C1 segment of cervical spinal cord (tissue), 14 donors: ENCODE results near the gene FAR1.

Source experiments
- DNase-seq, 14 donors: peaks; one replicate each; lab custom pipeline; 2025; lab: John Stamatoyannopoulos, UW

Gene FAR1

DNA sequence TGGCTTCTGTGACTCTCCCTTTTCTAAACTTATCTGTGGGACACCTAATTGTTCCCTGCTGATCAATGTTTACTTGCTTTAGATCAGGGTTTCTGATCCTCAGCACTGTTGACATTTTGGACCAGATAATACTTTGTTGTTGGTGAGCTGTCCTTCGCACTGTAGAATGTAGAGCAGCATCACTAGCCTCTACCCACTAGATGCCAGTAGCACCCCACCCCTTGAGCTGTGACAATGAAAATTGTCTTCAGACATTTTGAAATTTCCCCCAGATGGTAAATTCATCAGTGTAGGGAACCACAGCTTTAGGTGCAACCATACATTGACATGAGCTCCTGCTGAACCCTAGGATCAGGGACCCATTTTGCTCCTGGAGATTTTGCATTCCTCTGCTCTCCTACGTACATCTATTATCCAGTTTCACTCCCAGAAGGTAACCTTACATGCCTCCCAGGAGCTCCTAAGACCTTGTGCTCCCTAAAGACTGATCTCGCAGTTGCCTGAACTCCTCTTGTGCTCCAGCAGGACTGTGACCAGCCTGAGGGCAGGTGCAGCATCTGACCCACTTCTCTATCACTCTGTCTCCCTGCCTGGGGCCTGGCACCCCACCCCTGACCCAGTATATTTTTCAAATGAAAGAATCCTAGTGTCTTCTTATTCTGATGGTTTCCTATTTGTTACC, 107.8 kb downstream of the FAR1 start:
- DNase-seq: no peak

DNA sequence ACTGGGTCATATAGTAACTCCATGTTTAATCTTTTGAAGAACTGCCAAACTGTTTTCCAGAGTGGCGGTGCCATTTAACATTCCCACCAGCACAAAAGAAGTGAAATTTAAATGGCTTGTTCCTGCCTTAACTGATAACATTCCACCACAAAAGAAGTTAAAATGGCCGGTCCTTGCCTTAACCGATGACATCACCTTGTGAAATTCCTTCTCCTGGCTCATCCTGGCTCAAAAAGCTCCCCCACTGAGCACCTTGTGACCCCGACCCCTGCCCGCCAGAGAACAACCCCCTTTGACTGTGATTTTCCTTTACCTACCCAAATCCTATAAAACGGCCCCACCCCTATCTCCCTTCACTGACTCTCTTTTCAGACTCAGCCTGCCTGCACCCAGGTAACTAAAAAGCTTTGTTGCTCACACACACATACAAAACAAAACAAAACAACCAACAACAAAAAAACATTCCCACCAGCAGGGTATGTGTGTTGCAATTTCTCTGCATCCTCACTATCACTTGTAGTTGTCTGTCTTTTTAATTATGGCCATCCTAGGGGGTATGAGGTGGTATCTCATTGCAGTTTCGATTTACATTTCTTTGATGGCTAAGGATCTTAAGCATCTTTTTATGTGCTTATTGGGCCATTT, 109.0 kb downstream of the FAR1 start:
- no peak for DNase-seq

DNA sequence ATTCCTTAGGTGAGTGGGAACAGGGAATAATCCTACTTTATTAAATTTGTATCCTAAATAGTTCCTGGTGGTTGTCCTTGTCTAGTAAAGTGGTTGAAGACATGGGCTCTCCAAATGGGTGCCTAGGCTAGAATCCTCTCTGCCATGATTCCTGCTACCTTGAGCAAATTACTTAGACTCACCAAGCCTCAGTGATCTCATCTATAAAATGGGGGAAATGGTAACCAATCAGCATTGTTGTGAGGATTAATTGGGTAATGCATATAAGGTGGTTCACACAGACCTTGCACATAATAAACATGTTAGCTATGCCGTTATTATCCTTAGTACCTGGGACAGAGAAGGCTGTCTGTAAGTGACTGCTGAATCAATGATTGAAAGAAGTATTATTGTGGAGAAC, 109.9 kb downstream of the FAR1 start:
- no peak for DNase-seq

DNA sequence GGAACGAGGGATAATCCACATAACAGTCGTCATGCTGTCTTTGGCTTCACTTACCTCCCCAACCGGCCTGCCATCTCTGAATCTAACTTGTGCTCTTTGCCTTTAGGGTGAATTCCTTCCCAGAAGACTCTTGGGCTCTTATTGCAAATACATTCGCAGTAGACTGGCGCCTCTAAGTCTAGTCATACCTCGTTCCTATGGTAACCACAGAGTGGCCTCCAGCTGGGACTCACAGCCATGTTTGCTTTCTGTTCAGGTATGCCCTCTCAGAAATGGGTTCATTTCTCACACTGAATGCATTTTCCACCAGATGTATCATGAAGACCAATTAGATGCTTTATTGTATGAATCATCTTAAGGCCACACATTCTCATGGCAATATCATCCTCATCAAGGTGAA, 112.7 kb downstream of the FAR1 start:
- DNase-seq: no peak
